GM12891 (cell line): ENCODE data around the gene CBX5.

Experiments used
- POLR2A ChIP-seq: IDR thresholded peaks from 2 replicates; pipeline ENCODE4 v1.6.1; 2011; ENCODE audit warnings: low read depth, low read length, control low read depth
- POLR2AphosphoS5 ChIP-seq: IDR thresholded peaks from 2 replicates; pipeline ENCODE4 v1.6.1; 2011; ENCODE audit warnings: low read depth, low read length, control low read depth

- no peak for TF ChIP-seq POLR2AphosphoS5
- TF ChIP-seq POLR2A, result no peak
Measured at GRCh38 chr12:54266852-54267251, 13.1 kb downstream of the CBX5 start.
